GM23338 (cell line): ENCODE measurements around the gene NRCAM. TPM values are rescaled to one million over a fixed set of nuclear protein-coding genes. Genes with fewer than 3 reads are reported as not detected.

ENCODE experiments used
- ATAC-seq: fragments of 200-7000 bp; cut with Tn5 transposase; 3 replicates; pipeline ENCODE4 v1.9.1; 2020
- DNase-seq: peaks from one replicate; pipeline ENCODE4 v3.0.0-alpha.2; 2015; ENCODE audit warnings: low spot score
- H2AFZ ChIP-seq: fragments of 200-600 bp; sonication (generic); 2 replicates; pipeline ENCODE4 v1.8.0; 2016; ENCODE audit warnings: antibody characterized with exemption, mild to moderate bottlenecking, moderate library complexity
- H3F3A ChIP-seq: fragments of 200-600 bp; sonication (generic); replicated peaks from 2 replicates; pipeline ENCODE4 v1.8.0; 2017; ENCODE audit warnings: antibody characterized with exemption, mixed run types, low read depth
- H3K27ac ChIP-seq: fragments of 200-600 bp; sonication (generic); 2 replicates; pipeline ENCODE4 v1.6.1; 2016; ENCODE audit warnings: low read depth
- H3K27me3 ChIP-seq: fragments of 200-600 bp; sonication (generic); 2 replicates; pipeline ENCODE4 v1.8.0; 2016; ENCODE audit warnings: mild to moderate bottlenecking, mixed run types, moderate library complexity; ENCODE audit not compliant: insufficient read depth
- H3K36me3 ChIP-seq: fragments of 200-600 bp; sonication (generic); 2 replicates; pipeline ENCODE4 v1.8.0; 2016; ENCODE audit warnings: mild to moderate bottlenecking; ENCODE audit not compliant: insufficient read depth
- H3K4me1 ChIP-seq: fragments of 200-600 bp; sonication (generic); 2 replicates; pipeline ENCODE4 v1.8.0; 2016; ENCODE audit warnings: mild to moderate bottlenecking, moderate library complexity; ENCODE audit not compliant: insufficient read depth
- H3K4me2 ChIP-seq: fragments of 200-600 bp; sonication (generic); 2 replicates; pipeline ENCODE4 v1.7.1; 2017; ENCODE audit warnings: mixed run types
- H3K4me3 ChIP-seq: fragments of 200-600 bp; sonication (generic); 2 replicates; pipeline ENCODE4 v1.6.1; 2016; ENCODE audit warnings: mixed run types
- H3K79me2 ChIP-seq: fragments of 200-600 bp; sonication (generic); replicated peaks from 2 replicates; pipeline ENCODE4 v1.8.0; 2017; ENCODE audit warnings: mild to moderate bottlenecking; ENCODE audit not compliant: insufficient read depth
- H3K9me2 ChIP-seq: fragments of 200-600 bp; sonication (generic); 2 replicates; pipeline ENCODE4 v1.8.0; 2017; ENCODE audit not compliant: insufficient read depth
- H4K20me1 ChIP-seq: fragments of 200-600 bp; sonication (generic); replicated peaks from 2 replicates; pipeline ENCODE4 v1.8.0; 2017; ENCODE audit warnings: mild to moderate bottlenecking; ENCODE audit not compliant: insufficient read depth
- H3K27ac Mint-ChIP-seq: 2 replicates; pipeline ENCODE4 v1.8.0; 2020; ENCODE audit warnings: inconsistent platforms, mild to moderate bottlenecking, moderate library complexity, mixed read lengths
- H3K27me3 Mint-ChIP-seq: 3 replicates; pipeline ENCODE4 v1.8.0; 2022; ENCODE audit warnings: low read depth, mild to moderate bottlenecking, moderate library complexity, mixed read lengths, inconsistent platforms; ENCODE audit not compliant: insufficient read depth, poor library complexity
- H3K36me3 Mint-ChIP-seq: 3 replicates; pipeline ENCODE4 v1.8.0; 2021; ENCODE audit warnings: low read depth, mild to moderate bottlenecking, inconsistent platforms, moderate library complexity, mixed read lengths
- H3K4me1 Mint-ChIP-seq: 3 replicates; pipeline ENCODE4 v1.8.0; 2020; ENCODE audit warnings: mild to moderate bottlenecking, inconsistent platforms, mixed read lengths
- H3K4me3 Mint-ChIP-seq: 3 replicates; pipeline ENCODE4 v1.8.0; 2021; ENCODE audit warnings: moderate library complexity, mild to moderate bottlenecking, inconsistent platforms, mixed read lengths
- H3K9me3 Mint-ChIP-seq: 3 replicates; pipeline ENCODE4 v1.8.0; 2020; ENCODE audit warnings: moderate library complexity, mild to moderate bottlenecking, inconsistent platforms, mixed read lengths
- CREB1 ChIP-seq: fragments of 250-450 bp; sonication (Bioruptor Pico); IDR thresholded peaks from 2 replicates; pipeline ENCODE4 v1.5.0; 2020; ENCODE audit warnings: low read depth, mild to moderate bottlenecking, moderate library complexity
- CTCF ChIP-seq, 2 experiments: fragments of 200-600 bp in 1 of 2; sonication (generic) in 1 of 2; conservative IDR thresholded peaks; 2 replicates each; pipeline versions ENCODE4 v1.5.1 to v1.6.1; 2016 to 2017; ENCODE audit warnings: antibody characterized with exemption in 2 of 2, low read depth in 2 of 2, mild to moderate bottlenecking in 2 of 2, moderate library complexity in 1 of 2
- EZH2 ChIP-seq: fragments of 200-600 bp; sonication (generic); IDR thresholded peaks from one replicate; pipeline ENCODE4 v1.8.0; 2017; ENCODE audit warnings: antibody characterized with exemption, mild to moderate bottlenecking, low read depth; ENCODE audit not compliant: unreplicated experiment
- EZH2phosphoT487 ChIP-seq: fragments of 200-600 bp; sonication (generic); IDR thresholded peaks from one replicate; pipeline ENCODE4 v1.8.1; 2018; ENCODE audit warnings: antibody characterized with exemption; ENCODE audit not compliant: unreplicated experiment
- JUNB ChIP-seq: IDR thresholded peaks from one replicate; pipeline ENCODE4 v1.6.1; 2016; ENCODE audit warnings: antibody characterized with exemption; ENCODE audit not compliant: unreplicated experiment
- NANOG ChIP-seq: IDR thresholded peaks from 2 replicates; pipeline ENCODE4 v1.6.1; 2016; ENCODE audit warnings: antibody characterized with exemption, borderline replicate concordance
- POLR2AphosphoS5 ChIP-seq: IDR thresholded peaks from 2 replicates; pipeline ENCODE4 v1.6.1; 2016; ENCODE audit warnings: antibody characterized with exemption, low read depth
- STAT1 ChIP-seq: IDR thresholded peaks from one replicate; pipeline ENCODE4 v1.6.1; 2016; ENCODE audit warnings: antibody characterized with exemption; ENCODE audit not compliant: unreplicated experiment
- ZNF114 ChIP-seq: fragments of 250-450 bp; sonication (Bioruptor Pico); IDR thresholded peaks from 2 replicates; pipeline ENCODE4 v1.5.0; 2020; ENCODE audit warnings: mild to moderate bottlenecking, moderate library complexity
- polyA plus RNA-seq: library from polyadenylated mRNA; unstranded; fragments of >200 nt; fragmentation: Nextera tagmentation; extraction: Ambion mirVana; gene quantifications from 2 replicates; pipeline ENCODE4 v1.2.1, GENCODE V29; 2016
- total RNA-seq: library from RNA; depleted of rRNA; stranded (reverse); fragments of >200 nt; shearing (Covaris generic); gene quantifications from 2 replicates; pipeline ENCODE4 v1.2.3, GENCODE V29; 2014
- TF ChIP-seq, protein P1 (sequence below): fragments of 250-450 bp; sonication (Bioruptor Pico); IDR thresholded peaks from 2 replicates; pipeline ENCODE4 v1.5.0; 2020; ENCODE audit warnings: mild to moderate bottlenecking, moderate library complexity

NRCAM gene
- total and polyA plus RNA-seq, 2 experiments from 2014 or later, result 2.5 to 6.8 TPM

GRCh38 chr7:108135446-108136190 is 320.6 kb downstream of the NRCAM start:
- no peak overlapping the region for H2AFZ ChIP-seq
- no peak overlapping the region for H3K4me3 ChIP-seq
- H3K4me3 Mint-ChIP-seq, result no peak overlapping the region
- H3K27ac Mint-ChIP-seq, result no peak overlapping the region
- no peaks in the 10 kb centered on the region for H3K36me3 Mint-ChIP-seq
- DNase-seq (no peak), ATAC-seq (no peak)
- H3K79me2 ChIP-seq, result no peaks in the 10 kb centered on the region
- TF ChIP-seq CREB1 (CRISPR knock-in tag), result no peak
- TF ChIP-seq EZH2phosphoT487, result no peak
- no peak for TF ChIP-seq CTCF (conservative IDR thresholded peaks at IDR 0.05; ENCODE audit: low read depth in 2 of 2)
- TF ChIP-seq ZNF114 (CRISPR knock-in tag), result no peak
- no peak for TF ChIP-seq POLR2AphosphoS5
- TF ChIP-seq, protein P1, sequence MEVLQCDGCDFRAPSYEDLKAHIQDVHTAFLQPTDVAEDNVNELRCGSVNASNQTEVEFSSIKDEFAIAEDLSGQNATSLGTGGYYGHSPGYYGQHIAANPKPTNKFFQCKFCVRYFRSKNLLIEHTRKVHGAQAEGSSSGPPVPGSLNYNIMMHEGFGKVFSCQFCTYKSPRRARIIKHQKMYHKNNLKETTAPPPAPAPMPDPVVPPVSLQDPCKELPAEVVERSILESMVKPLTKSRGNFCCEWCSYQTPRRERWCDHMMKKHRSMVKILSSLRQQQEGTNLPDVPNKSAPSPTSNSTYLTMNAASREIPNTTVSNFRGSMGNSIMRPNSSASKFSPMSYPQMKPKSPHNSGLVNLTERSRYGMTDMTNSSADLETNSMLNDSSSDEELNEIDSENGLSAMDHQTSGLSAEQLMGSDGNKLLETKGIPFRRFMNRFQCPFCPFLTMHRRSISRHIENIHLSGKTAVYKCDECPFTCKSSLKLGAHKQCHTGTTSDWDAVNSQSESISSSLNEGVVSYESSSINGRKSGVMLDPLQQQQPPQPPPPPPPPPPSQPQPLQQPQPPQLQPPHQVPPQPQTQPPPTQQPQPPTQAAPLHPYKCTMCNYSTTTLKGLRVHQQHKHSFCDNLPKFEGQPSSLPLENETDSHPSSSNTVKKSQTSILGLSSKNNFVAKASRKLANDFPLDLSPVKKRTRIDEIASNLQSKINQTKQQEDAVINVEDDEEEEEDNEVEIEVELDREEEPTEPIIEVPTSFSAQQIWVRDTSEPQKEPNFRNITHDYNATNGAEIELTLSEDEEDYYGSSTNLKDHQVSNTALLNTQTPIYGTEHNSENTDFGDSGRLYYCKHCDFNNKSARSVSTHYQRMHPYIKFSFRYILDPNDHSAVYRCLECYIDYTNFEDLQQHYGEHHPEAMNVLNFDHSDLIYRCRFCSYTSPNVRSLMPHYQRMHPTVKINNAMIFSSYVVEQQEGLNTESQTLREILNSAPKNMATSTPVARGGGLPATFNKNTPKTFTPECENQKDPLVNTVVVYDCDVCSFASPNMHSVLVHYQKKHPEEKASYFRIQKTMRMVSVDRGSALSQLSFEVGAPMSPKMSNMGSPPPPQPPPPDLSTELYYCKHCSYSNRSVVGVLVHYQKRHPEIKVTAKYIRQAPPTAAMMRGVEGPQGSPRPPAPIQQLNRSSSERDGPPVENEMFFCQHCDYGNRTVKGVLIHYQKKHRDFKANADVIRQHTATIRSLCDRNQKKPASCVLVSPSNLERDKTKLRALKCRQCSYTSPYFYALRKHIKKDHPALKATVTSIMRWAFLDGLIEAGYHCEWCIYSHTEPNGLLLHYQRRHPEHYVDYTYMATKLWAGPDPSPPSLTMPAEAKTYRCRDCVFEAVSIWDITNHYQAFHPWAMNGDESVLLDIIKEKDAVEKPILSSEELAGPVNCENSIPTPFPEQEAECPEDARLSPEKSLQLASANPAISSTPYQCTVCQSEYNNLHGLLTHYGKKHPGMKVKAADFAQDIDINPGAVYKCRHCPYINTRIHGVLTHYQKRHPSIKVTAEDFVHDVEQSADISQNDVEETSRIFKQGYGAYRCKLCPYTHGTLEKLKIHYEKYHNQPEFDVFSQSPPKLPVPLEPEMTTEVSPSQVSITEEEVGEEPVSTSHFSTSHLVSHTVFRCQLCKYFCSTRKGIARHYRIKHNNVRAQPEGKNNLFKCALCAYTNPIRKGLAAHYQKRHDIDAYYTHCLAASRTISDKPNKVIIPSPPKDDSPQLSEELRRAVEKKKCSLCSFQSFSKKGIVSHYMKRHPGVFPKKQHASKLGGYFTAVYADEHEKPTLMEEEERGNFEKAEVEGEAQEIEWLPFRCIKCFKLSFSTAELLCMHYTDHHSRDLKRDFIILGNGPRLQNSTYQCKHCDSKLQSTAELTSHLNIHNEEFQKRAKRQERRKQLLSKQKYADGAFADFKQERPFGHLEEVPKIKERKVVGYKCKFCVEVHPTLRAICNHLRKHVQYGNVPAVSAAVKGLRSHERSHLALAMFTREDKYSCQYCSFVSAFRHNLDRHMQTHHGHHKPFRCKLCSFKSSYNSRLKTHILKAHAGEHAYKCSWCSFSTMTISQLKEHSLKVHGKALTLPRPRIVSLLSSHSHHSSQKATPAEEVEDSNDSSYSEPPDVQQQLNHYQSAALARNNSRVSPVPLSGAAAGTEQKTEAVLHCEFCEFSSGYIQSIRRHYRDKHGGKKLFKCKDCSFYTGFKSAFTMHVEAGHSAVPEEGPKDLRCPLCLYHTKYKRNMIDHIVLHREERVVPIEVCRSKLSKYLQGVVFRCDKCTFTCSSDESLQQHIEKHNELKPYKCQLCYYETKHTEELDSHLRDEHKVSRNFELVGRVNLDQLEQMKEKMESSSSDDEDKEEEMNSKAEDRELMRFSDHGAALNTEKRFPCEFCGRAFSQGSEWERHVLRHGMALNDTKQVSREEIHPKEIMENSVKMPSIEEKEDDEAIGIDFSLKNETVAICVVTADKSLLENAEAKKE (CRISPR knock-in tag), result no peak
- no peak for TF ChIP-seq JUNB
- no peak for TF ChIP-seq EZH2
- TF ChIP-seq STAT1, result no peak
- no peak for TF ChIP-seq NANOG
- no peaks in the 10 kb centered on the region for H3K27me3 Mint-ChIP-seq
- H4K20me1 ChIP-seq, result no peaks in the 10 kb centered on the region
- H3K4me1 Mint-ChIP-seq, result peaks cover 4% of the 10 kb centered on the region; the same call in 2 of the 3 replicates
- no peaks in the 10 kb centered on the region for H3K36me3 ChIP-seq
- H3K27me3 ChIP-seq, result no peaks in the 10 kb centered on the region
- H3K27ac ChIP-seq, result no peak overlapping the region
- no peaks in the 10 kb centered on the region for H3F3A ChIP-seq
- H3K4me2 ChIP-seq, result no peak overlapping the region
- no peaks in the 10 kb centered on the region for H3K9me3 Mint-ChIP-seq
- no peaks in the 10 kb centered on the region for H3K4me1 ChIP-seq
- H3K9me2 ChIP-seq, result peaks cover 6% of the 10 kb centered on the region; the same call in 1 of the 2 replicates
